ENCODE results near the gene L3MBTL4.
"Not testable (repeated sequence)": the region's sequence is repeated elsewhere in the genome, so short reads cannot be mapped to it uniquely, and the experiment has no call there.

The L3MBTL4 gene

DNA sequence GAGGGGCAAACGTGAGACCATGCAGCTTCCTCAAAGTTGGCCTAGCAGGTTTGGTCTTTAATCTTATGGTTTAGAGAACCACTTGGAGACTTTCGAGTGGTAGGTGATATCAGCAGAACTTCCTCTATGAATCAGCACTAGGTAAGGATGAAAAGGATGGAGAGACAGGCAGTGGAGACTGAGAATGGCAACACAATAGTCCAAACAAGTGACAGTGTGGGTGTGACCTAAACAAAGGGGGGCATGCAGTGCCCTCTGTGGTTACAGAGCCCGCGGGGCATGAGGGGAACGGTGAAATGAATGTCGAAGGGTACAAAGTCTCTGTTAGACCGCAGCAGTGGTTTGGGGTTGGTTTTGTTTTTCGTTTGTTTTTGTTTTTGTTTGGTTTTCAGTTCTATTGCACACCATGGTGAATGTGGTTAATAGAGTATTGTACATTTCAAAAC, 143.9 kb downstream of the L3MBTL4 start:
- FAIRE-seq (no peak), DNase-seq (ENCODE audit: insufficient read length, low spot score) (no peak)
- no peak for TF ChIP-seq CTCF (IDR thresholded peaks at IDR 0.05; ENCODE audit: insufficient read depth, missing control alignments)

GRCh38 chr18:6269660-6270332, 144.9 kb downstream of the L3MBTL4 start:
- no peak for FAIRE-seq

GRCh38 chr18:6266212-6266611, 148.5 kb downstream of the L3MBTL4 start:
- no peak for TF ChIP-seq CTCF (IDR thresholded peaks at IDR 0.05; ENCODE audit: insufficient read depth, missing control alignments)
- no peak for DNase-seq (ENCODE audit: insufficient read length, low spot score)
- no peak for FAIRE-seq

More at GRCh38 chr18:6269660-6270332, 144.9 kb downstream of the L3MBTL4 start:
- no peak for DNase-seq (ENCODE audit: insufficient read length, low spot score)
- TF ChIP-seq CTCF (IDR thresholded peaks at IDR 0.05; ENCODE audit: insufficient read depth, missing control alignments) = no peak

DNA sequence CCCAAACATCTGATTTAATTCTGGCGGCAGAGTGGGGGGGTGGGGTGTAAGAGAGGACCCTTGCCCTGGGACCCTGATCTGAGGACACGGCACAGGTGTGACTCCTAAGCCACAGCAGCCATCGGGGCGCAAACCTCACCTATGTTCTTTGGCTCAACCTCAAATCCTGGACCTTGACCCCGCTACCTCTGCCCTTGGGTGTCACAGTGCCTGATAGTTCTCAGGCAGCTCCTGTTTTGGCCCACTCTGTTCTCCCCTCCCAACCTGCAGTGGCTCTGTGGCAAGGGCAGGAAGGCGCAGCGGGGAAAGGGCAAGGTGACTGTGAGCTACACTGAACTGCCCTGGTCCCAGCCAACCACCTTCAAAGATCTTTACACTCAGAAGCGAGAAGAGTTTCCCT, 152.8 kb downstream of the L3MBTL4 start:
- TF ChIP-seq CTCF (IDR thresholded peaks at IDR 0.05; ENCODE audit: insufficient read depth, missing control alignments) = no peak

GRCh38 chr18:6259324-6259723, 155.4 kb downstream of the L3MBTL4 start:
- DNase-seq (ENCODE audit: insufficient read length, low spot score); FAIRE-seq: not testable (repeated sequence)

More for the DNA sequence above, 152.8 kb downstream of the L3MBTL4 start:
- DNase-seq (ENCODE audit: insufficient read length, low spot score) = no peak
- no peak for FAIRE-seq

DNA sequence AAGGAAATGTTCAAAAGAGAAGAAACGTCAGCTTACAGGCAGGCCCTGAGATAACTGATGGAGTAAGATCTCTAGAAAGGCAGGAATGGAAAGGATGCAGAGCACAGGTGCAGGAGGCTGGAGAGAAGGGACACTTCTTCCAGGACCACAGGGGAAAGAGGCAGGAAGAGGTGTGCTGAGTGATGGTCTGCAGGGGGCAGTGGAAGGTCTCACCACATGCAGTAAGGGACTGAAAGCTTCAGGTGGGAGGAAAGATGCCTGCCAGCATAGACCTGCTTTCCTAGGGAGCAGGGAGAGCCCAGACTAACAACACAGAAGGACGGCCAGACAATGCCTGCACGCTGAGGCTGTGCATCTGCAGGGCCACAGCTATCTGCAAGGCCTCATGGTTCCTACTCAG, 156.8 kb downstream of the L3MBTL4 start:
- FAIRE-seq (no peak), DNase-seq (ENCODE audit: insufficient read length, low spot score) (no peak)
- no peak for TF ChIP-seq CTCF (IDR thresholded peaks at IDR 0.05; ENCODE audit: insufficient read depth, missing control alignments)

GRCh38 chr18:6256521-6256920, 158.2 kb downstream of the L3MBTL4 start:
- FAIRE-seq (no peak), DNase-seq (ENCODE audit: insufficient read length, low spot score) (no peak)
- TF ChIP-seq CTCF (IDR thresholded peaks at IDR 0.05; ENCODE audit: insufficient read depth, missing control alignments) = no peak
